Activated CD8-positive, alpha-beta memory T cell treated with anti-CD3 and anti-CD28 coated beads, Interleukin-2, amount 50 U/mL, for 4 hours (primary cell): ENCODE results near the gene GARNL3.

Experiments
- DNase-seq: peaks from one replicate; pipeline ENCODE4 v3.0.0-alpha.2; 2020

Gene GARNL3

DNA sequence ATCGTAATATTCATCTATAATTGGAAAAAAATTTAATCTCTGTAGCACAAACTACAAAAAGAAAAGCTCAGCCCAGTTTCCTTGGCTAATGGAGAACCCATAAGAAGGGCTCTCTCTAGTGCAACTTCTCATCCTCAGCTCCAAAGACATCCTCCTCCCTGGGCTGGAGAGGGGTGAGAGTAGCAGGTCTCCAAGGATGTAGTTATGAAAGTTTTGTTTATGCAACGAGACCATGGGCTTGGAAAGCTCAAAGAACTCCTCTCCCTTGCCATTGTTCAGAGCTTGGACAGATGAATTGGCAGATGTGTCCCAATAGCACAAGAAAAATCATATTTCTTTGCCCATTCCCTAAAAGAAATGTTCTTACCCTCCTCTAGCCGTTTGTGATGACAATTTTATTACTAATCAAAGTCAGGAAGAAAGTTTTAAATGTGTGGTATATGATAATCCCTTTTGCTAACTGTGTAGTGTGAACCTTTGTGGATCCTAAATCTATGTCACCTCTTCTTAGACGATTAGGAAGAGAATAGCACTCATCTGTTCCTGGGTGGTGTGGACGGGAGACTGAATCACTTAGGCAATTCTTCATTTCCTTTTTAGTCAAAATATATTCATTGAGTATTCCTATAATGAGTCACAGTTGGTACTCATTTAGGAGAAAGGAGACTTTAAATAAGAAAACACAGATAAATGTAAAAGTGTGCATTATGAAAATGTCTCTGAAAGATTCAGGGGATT, 52.2 kb downstream of the GARNL3 start:
- no peak for DNase-seq

DNA sequence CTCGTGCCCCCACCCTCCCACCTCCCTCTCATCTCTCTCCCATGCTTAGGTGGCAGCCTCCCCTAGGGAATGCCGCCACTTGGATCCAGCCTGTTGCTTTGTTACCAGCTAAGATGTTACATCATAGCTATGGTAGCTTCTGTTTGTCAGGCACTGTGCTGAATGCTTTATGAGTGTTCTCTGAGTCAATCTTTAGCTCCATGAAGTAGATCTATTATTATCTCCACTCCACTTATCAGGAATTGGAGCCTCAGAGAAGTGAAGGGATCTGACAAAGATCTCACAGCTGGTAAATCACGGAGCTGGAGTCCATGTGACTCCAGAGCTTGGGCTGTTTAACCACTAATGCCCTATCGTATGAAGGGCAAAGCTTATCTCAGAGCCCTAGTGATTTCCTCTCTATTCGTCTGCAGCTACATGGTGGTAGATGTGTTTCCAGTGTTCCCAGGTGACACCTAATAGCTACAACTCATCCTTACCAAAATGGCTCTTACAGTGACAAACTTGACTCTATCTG, 54.1 kb downstream of the GARNL3 start:
- DNase-seq = no peak

DNA sequence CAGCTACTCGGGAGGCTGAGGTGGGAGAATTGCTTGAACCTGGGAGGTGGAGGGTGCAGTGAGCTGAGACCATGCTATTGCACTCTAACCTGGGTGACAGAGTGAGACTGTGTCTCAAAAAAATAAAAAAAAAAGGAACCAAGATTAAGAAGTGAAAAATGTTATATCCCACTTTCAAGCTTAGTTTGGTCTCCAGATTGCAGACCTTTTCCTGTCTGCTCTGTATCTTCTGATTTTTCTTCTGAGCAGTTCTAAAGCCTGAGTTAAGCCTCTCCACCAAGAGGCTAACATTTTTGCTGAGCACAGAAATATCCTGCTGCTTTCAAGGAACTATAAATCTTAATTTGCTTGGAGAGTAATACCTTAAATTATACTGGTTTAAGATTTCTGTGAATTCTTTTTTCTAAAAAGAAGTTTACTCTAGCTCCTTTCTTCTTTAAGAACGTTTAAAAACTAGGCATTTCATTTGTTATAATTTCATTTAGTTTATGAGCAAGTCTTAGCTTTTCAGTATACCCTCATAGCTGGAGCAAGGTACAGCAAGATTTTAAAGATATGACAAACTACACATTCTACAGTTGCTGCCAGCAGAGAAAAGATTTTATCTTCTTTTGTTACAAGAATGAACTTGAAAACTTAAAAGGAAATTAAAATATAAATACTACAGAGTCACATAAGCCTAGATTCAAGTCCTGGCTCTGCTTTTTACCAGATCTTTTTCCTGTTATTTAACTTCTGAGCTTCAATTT, 55.0 kb downstream of the GARNL3 start:
- no peak for DNase-seq

DNA sequence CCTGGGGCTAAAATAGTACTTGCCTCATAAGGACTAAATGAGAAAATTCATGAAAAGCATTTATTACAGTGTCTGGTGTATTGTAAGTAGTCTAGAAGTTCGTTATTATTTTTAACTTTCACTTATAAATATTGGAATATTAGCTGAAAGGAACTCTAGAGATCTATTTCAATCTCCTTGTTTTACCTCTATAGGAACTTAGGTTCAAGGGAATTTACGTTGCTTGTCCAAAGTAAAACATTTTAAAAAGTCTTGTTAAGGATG, 55.5 kb downstream of the GARNL3 start:
- no peak for DNase-seq

DNA sequence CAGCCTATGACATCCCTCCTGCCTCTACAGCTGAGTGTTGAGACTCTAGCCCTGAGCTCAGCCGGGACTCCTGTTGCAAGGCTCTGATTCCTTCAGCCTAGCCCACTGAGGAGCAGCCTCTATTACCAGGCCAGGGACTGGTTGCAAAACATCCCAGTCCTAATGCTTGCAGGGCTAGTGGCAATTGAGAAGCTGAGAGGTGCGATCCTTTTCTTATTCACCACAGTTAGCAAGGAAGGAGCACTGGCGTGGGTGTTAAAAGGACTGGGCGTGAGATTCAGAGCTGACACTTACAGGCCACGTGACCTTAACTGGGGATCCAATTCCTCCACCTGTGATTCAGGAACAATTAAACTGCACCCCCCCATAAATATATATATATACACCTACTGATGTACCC, 58.8 kb downstream of the GARNL3 start:
- DNase-seq = no peak

DNA sequence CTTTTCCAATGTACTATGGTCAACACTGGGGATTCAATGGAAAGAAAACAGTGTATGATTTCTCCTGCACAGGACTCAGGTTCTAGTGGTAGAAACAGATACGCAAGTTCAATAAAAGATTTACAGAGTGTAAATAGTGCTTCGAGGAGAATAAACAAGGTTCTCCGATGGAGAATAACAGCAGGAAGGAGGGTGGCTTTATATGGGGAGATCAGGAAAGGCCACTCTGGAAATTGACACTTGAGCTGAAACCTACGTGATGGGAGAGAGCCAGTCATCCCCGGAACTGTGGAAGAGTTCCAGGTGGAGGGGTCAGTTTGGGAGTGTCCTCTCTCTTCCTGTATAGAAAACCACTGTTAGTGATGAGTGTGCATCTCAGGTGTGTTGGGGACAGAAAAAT, 65.9 kb downstream of the GARNL3 start:
- no peak for DNase-seq

DNA sequence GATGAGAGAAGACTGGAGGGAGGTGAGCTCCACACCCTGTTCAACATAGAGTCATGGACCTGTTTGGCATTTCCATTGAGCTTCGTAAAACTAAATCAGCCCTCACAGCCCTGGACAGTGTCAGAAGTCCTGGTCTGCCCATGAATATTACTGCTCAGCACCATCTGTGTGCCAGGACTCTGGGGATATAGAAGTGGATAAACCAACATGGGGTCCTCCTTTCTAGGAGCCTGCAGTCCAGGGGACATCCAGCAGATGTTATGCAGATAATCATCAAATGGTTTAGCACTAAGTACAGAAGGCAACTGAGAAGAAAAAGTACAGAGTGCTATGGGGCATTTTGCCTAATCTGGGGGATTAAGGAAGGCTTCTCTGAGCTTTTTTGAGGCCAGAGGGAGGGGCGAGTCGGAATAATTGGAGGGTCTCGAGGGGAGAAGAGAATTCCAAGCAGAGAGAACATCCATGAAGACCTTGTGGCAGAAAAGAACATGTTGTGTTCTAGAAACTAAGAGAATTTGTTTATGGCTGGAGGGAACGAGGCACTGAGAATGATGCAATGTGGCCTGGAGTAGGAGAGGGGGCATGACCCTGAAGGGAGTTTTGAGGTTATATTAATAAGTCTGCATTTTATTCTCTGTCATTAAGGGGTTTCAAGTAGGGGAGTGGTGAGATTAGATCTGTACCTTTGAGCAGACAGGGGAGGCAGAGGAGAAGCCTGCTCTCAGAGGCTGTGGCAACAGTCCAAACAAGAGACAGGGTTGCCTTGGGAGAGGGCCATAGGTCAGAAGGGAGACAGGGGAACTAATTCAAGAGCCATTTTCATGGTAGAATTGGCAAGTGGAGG, 68.9 kb downstream of the GARNL3 start:
- DNase-seq = no peak

DNA sequence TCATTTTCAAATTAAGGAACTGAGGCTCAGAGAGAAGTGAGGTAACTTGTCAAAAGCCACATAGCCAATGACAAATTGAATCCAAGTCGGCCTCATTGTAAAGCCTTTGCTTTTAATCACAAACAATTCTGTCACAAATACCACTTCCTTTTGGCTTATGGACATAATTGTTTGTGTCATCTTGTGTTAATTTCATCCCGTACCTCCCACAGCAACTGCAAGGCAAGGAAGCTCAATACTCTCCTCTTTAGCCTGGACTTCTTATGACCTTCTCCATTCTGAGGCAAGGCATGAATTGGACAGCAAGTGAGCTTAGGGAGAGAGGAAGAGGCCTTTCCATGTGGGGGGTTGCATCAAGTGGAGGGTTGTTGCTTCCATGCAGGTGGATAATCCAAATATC, 70.2 kb downstream of the GARNL3 start:
- DNase-seq = no peak

DNA sequence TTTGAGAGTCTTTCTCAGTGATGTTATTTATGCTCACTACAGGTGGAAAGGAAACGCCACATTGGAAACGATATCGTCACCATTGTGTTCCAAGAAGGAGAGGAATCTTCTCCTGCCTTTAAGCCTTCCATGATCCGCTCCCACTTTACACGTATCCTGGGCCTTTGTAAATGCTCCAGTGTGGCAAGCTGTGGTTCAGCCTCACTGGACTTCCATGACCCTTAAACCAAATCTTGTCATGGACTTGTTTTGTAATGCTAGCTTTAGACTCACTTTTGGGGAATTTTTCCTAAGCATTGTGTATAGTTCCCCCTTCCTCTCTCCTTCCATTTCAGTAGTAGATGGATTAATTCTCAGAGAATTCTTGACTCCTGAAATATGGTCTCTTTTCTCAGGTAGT, 71.5 kb downstream of the GARNL3 start:
- no peak for DNase-seq

DNA sequence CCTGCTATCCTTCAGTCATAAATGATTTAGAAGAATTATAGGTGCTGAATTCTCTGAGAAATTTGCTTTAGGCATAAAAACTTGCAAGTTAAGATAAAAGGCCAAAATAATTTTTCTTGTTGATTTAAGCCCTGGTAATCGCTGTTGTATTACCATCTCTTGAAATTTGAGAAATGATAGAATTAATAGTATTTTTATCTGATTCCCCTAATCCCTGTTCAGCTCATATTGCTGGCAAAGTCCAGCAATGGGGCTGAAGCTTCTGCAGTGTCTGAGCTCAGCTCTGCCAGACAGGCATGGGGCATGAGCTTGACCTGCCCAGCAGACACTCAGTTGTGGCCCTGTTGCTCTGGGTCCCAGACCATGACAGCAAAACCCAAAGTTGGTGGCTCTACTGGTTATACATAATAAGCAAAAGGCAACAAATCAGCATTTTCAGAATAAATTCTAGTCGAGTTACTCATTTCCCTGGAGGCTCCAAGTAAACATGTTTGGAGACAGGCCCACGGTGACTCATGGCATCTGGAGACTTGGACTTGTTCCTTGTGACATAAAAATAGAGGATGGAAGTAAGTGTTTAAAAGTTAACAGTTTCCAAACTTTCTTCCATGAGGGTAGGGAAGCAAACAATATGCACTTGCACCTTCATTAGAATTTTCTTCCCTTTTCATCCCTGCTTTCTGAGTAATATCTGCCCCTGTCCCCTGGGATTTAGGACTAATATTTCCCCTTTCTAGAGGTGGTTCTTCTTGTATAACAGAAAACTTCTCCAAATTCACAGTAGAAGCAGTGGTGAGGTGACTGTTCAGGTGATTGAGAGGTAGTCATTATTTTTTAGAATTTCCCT, 72.2 kb downstream of the GARNL3 start:
- DNase-seq = no peak

DNA sequence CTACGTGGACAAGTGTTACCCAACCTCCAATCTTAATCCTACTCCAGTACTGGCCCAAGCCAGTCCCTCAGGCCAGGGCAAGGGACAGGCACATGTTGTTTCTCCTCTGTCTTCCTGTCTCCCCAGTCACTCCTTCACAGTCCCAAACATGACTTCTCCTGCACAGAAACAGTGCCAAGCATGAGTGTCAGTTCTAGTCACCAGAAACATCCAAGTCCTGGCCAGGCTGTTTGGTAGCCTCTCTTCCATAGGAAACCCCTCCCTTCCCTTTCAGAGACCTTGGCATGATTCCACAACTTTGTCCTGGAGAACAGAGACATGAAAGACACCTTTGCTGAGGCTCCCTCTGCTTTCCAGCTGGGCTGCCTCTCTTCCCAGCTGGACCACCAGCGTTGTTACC, 76.1 kb downstream of the GARNL3 start:
- no peak for DNase-seq

DNA sequence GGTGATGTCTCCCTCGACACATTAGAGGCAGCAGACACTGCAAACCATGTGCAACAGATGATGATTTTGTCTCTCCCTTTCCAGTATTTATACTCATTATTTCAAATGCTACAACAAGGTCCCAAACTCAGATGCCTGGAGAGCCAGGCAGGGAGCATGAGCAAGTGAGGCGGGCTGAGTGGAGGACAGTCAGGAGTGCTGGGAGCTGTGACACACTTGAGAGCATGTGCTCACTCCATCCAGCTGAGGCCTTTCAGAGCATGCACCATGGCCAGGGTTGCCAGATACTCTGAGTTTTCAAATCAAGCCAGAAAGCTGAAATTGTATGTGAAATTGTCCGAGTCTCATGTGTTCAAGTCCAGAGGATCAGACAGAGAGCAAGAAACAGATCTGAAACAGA, 76.6 kb downstream of the GARNL3 start:
- no peak for DNase-seq

DNA sequence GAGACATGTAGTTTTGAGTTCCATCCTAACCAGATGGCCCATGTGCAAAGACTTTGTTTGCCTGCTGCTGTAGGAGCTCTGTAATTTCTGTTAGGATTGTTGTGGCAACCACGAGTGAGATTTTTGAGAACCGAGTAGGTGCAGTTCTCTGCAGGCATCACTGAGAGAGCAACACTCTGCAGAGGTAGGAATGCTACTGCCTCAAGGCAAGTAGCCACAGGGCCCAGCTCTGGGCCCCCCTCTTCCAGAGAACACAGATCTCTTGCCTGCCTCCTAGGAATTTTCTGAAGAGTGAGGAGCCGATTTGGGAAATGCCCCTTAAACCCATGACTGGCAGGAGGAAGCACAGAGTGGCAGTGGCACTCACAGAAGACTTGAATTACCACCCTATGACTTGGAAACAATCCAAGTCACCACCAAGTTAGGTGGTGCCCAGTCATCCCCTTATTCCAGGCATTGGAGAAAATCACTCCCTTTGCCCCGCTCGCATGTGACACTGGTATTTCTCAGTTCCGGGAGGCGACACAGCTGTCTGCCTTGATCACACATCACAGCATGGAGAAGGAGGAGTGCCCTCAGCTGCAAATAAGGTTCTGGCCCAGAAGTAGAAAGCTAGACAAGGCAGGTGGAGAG, 79.9 kb downstream of the GARNL3 start:
- no peak for DNase-seq

DNA sequence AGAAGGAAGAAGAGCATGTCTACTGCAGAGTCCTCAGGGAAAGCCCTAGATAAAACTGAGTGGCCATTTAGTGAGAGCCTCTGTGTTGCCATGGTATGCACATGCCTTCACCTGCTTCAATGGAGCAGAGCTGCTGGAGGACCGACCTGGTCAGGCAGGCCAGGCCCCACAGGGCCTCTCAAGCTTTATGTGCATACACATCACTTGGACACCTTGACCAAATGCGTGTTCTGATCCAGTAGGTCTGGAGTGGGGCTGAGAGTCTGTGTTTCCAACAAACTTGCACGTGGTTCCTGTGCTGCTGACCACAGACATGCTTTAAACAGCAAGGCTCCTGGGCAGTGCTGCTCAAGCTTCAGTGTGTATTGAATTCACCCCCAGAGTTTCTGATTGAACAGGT, 81.0 kb downstream of the GARNL3 start:
- DNase-seq = no peak

DNA sequence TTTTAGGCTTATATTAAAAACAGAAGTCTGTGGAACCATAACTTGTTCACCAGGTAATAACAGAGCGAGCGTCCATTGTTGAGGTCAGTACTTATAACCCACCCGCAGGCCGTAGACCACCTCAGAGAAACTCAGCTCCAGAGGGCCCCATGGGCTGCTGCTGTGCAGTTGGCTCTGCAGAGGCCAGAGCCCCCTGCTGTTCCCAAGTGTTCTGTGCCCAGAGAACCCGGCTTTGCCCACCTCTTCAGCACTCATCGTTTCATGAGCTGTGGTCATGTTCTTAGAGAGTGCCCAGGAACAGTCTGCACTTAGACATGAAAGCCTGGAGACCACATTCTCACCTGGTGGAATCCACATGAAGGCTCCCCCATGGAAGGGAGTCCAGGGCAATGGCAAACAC, 82.0 kb downstream of the GARNL3 start:
- DNase-seq = no peak

DNA sequence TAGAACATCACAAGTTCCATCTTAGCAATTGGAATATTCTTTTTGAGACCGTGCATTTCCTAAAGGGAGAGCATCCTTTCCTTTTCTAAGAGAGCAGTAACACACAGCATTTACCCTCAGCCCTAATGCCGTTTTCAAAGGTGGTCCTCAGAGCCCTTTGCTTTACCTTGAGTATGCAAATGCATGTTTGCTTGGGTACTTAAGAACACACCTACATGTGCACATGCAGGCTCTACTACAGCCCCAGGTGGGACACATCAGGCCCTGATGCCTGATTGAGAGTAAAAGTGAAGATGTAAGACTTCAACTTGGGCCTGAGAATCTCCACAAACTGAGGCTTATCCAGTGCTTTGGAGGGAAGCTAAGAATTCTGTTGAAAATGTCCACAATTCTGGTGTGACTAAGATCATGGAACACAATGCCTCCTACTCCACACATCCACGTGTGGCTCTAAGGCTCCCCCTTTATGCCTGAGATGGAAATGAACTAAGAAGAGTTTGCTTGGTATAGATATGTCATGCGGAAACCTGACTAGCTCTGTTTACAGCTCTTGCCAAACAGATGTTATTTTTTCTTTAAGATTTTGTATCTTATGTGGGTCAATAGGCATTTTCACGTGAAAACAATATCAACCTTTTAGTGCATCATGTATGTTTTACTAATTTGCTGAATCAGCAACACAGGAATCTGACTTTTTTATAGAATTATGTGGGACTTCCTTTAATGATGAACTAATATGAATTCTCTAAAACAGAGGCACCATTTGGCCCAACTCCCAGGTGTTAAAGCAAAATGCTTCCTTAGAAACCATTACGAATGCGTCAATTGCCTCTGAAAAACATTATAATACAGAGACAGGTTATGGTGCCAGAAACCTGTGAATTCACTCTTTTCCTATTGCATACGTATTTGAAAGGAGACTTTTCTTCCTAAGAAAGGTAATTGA, 83.5 kb downstream of the GARNL3 start:
- DNase-seq = no peak

DNA sequence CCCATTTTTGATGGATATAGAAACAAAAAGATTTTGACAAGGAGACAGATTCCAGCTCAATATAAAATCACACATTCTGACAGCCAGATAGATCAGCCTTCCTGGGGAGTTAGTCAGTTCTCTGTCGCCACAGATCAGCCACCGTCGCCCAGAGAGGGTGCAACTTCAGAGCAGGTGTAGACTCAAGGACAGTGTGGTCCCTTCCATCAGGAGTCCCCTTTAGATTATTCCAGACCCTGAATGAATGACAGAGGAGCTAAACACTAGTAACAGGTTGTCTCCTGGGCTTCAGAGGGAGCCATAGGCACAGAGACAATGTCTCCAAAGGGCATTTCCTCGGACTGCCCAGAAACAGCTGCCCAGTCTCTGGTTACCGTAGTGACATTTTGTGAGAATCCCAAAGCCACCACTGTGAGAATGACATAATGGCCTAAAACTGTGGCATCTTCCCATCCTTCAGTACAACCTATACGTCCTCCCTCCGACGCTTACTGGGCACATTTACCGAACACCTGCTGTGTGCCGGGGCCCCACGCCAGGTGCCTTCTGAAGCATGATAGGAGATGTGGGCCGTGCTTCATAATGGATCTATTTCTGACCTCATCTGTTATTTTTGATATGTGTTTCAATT, 85.0 kb downstream of the GARNL3 start:
- no peak for DNase-seq

DNA sequence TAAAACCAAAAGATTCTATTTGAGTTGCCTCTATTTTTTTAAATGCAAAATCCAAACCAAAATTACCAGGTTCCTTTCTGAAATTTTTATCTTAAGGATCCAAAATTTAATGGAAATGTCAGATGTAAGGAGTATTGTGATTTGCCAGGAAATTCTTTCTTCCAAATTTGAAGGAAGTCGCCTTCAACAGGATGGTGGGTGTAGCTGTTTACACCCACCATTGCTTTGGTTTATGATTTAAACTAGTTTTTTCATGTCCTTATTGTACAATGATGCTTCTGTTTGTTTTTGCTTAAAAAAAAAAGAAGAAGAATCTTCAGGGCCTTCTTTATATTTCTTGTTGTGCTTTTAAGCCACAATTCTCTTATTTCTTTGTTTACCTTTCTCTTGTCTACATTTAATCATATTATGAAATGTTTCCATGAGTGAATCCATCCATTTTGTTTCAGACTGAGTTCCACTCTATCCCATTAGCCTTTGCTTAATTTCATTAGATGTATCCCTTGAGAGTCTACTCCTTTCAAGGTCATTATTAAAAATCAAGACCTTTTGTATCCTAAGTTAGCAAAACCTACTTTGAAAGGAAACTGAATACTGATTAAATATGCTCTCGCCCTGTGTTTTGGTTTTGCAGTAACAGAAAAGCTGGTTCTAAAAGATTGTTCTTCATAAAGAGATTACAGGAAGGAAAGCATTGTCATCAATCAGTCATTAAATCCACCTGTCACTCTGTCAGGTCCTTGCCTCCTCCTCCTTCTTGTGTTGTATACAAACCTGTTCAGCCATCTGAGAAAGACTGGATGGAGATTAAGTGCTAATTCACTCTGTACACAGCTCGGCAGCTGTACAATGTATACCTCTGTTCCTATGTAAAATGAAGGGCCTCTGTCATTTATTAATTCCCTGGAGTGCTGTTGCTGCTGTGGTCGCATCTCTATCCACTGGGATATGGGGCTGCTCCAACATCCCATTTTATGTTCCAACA, 86.9 kb downstream of the GARNL3 start:
- no peak for DNase-seq

DNA sequence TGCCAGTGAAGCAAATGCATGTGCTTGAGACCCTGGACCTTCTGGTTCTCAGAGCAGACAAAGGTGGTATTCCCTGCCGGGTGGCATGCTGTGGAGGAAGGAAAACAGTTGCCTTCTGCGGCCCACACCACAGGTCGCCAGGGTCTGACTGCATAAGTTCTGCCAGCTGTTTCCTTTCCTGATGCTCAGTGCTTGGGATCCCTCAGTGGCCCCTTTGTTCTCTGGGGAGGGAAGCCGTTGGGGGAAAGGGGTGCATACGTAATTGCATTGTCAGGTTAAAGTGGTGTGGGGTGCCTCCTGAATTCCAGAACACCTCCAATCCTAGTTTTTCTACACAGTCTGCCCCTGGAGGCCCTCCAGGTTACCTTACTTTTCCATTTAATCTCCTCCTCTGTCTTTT, 89.3 kb downstream of the GARNL3 start:
- no peak for DNase-seq
